GM23338 (cell line): Measurements from ENCODE around the gene SLC25A41. TPM values are rescaled to one million over a fixed set of nuclear protein-coding genes. Genes with fewer than 3 reads are reported as not detected.

Source experiments
- ATAC-seq: fragments of 200-7000 bp; cut with Tn5 transposase; 3 replicates; pipeline ENCODE4 v1.9.1; 2020
- DNase-seq: peaks from one replicate; pipeline ENCODE4 v3.0.0-alpha.2; 2015; ENCODE audit warnings: low spot score
- H2AFZ ChIP-seq: fragments of 200-600 bp; sonication (generic); 2 replicates; pipeline ENCODE4 v1.8.0; 2016; ENCODE audit warnings: antibody characterized with exemption, mild to moderate bottlenecking, moderate library complexity
- H3F3A ChIP-seq: fragments of 200-600 bp; sonication (generic); replicated peaks from 2 replicates; pipeline ENCODE4 v1.8.0; 2017; ENCODE audit warnings: antibody characterized with exemption, mixed run types, low read depth
- H3K27ac ChIP-seq: fragments of 200-600 bp; sonication (generic); 2 replicates; pipeline ENCODE4 v1.6.1; 2016; ENCODE audit warnings: low read depth
- H3K27me3 ChIP-seq: fragments of 200-600 bp; sonication (generic); 2 replicates; pipeline ENCODE4 v1.8.0; 2016; ENCODE audit warnings: mild to moderate bottlenecking, mixed run types, moderate library complexity; ENCODE audit not compliant: insufficient read depth
- H3K36me3 ChIP-seq: fragments of 200-600 bp; sonication (generic); 2 replicates; pipeline ENCODE4 v1.8.0; 2016; ENCODE audit warnings: mild to moderate bottlenecking; ENCODE audit not compliant: insufficient read depth
- H3K4me1 ChIP-seq: fragments of 200-600 bp; sonication (generic); 2 replicates; pipeline ENCODE4 v1.8.0; 2016; ENCODE audit warnings: mild to moderate bottlenecking, moderate library complexity; ENCODE audit not compliant: insufficient read depth
- H3K4me2 ChIP-seq: fragments of 200-600 bp; sonication (generic); 2 replicates; pipeline ENCODE4 v1.7.1; 2017; ENCODE audit warnings: mixed run types
- H3K4me3 ChIP-seq: fragments of 200-600 bp; sonication (generic); 2 replicates; pipeline ENCODE4 v1.6.1; 2016; ENCODE audit warnings: mixed run types
- H3K79me2 ChIP-seq: fragments of 200-600 bp; sonication (generic); replicated peaks from 2 replicates; pipeline ENCODE4 v1.8.0; 2017; ENCODE audit warnings: mild to moderate bottlenecking; ENCODE audit not compliant: insufficient read depth
- H3K9me2 ChIP-seq: fragments of 200-600 bp; sonication (generic); 2 replicates; pipeline ENCODE4 v1.8.0; 2017; ENCODE audit not compliant: insufficient read depth
- H4K20me1 ChIP-seq: fragments of 200-600 bp; sonication (generic); replicated peaks from 2 replicates; pipeline ENCODE4 v1.8.0; 2017; ENCODE audit warnings: mild to moderate bottlenecking; ENCODE audit not compliant: insufficient read depth
- H3K27ac Mint-ChIP-seq: 2 replicates; pipeline ENCODE4 v1.8.0; 2020; ENCODE audit warnings: inconsistent platforms, mild to moderate bottlenecking, moderate library complexity, mixed read lengths
- H3K27me3 Mint-ChIP-seq: 3 replicates; pipeline ENCODE4 v1.8.0; 2022; ENCODE audit warnings: low read depth, mild to moderate bottlenecking, moderate library complexity, mixed read lengths, inconsistent platforms; ENCODE audit not compliant: insufficient read depth, poor library complexity
- H3K36me3 Mint-ChIP-seq: 3 replicates; pipeline ENCODE4 v1.8.0; 2021; ENCODE audit warnings: low read depth, mild to moderate bottlenecking, inconsistent platforms, moderate library complexity, mixed read lengths
- H3K4me1 Mint-ChIP-seq: 3 replicates; pipeline ENCODE4 v1.8.0; 2020; ENCODE audit warnings: mild to moderate bottlenecking, inconsistent platforms, mixed read lengths
- H3K4me3 Mint-ChIP-seq: 3 replicates; pipeline ENCODE4 v1.8.0; 2021; ENCODE audit warnings: moderate library complexity, mild to moderate bottlenecking, inconsistent platforms, mixed read lengths
- H3K9me3 Mint-ChIP-seq: 3 replicates; pipeline ENCODE4 v1.8.0; 2020; ENCODE audit warnings: moderate library complexity, mild to moderate bottlenecking, inconsistent platforms, mixed read lengths
- CREB1 ChIP-seq: fragments of 250-450 bp; sonication (Bioruptor Pico); IDR thresholded peaks from 2 replicates; pipeline ENCODE4 v1.5.0; 2020; ENCODE audit warnings: low read depth, mild to moderate bottlenecking, moderate library complexity
- ETS1 ChIP-seq: IDR thresholded peaks from 2 replicates; pipeline ENCODE4 v1.6.1; 2016; ENCODE audit warnings: antibody characterized with exemption
- EZH2 ChIP-seq: fragments of 200-600 bp; sonication (generic); IDR thresholded peaks from one replicate; pipeline ENCODE4 v1.8.0; 2017; ENCODE audit warnings: antibody characterized with exemption, mild to moderate bottlenecking, low read depth; ENCODE audit not compliant: unreplicated experiment
- EZH2phosphoT487 ChIP-seq: fragments of 200-600 bp; sonication (generic); IDR thresholded peaks from one replicate; pipeline ENCODE4 v1.8.1; 2018; ENCODE audit warnings: antibody characterized with exemption; ENCODE audit not compliant: unreplicated experiment
- JUNB ChIP-seq: IDR thresholded peaks from one replicate; pipeline ENCODE4 v1.6.1; 2016; ENCODE audit warnings: antibody characterized with exemption; ENCODE audit not compliant: unreplicated experiment
- NANOG ChIP-seq: IDR thresholded peaks from 2 replicates; pipeline ENCODE4 v1.6.1; 2016; ENCODE audit warnings: antibody characterized with exemption, borderline replicate concordance
- POLR2AphosphoS5 ChIP-seq: IDR thresholded peaks from 2 replicates; pipeline ENCODE4 v1.6.1; 2016; ENCODE audit warnings: antibody characterized with exemption, low read depth
- ZNF114 ChIP-seq: fragments of 250-450 bp; sonication (Bioruptor Pico); IDR thresholded peaks from 2 replicates; pipeline ENCODE4 v1.5.0; 2020; ENCODE audit warnings: mild to moderate bottlenecking, moderate library complexity
- ZNF331 ChIP-seq: fragments of 250-450 bp; sonication (Bioruptor Pico); IDR thresholded peaks from 2 replicates; pipeline ENCODE4 v1.5.0; 2020; ENCODE audit warnings: low read depth, mild to moderate bottlenecking, moderate library complexity
- polyA plus RNA-seq: library from polyadenylated mRNA; unstranded; fragments of >200 nt; fragmentation: Nextera tagmentation; extraction: Ambion mirVana; gene quantifications from 2 replicates; pipeline ENCODE4 v1.2.1, GENCODE V29; 2016
- total RNA-seq: library from RNA; depleted of rRNA; stranded (reverse); fragments of >200 nt; shearing (Covaris generic); gene quantifications from 2 replicates; pipeline ENCODE4 v1.2.3, GENCODE V29; 2014
- TF ChIP-seq, protein P1 (sequence below): IDR thresholded peaks from one replicate; pipeline ENCODE4 v1.6.1; 2018; ENCODE audit warnings: antibody characterized with exemption; ENCODE audit not compliant: unreplicated experiment

Gene SLC25A41
- total and polyA plus RNA-seq, 2 experiments from 2014 or later: 0.24 to 0.35 TPM

GRCh38 chr19:6416658-6417405 is 16.7 kb downstream of the SLC25A41 start:
- no peaks in the 10 kb centered on the region; the same call in 2 of the 3 replicates for H3K9me3 Mint-ChIP-seq
- TF ChIP-seq ZNF114 (CRISPR knock-in tag): no peak
- no peak for TF ChIP-seq POLR2AphosphoS5
- TF ChIP-seq EZH2phosphoT487: no peak
- no peak for TF ChIP-seq JUNB
- TF ChIP-seq CREB1 (CRISPR knock-in tag): no peak
- TF ChIP-seq, protein P1, sequence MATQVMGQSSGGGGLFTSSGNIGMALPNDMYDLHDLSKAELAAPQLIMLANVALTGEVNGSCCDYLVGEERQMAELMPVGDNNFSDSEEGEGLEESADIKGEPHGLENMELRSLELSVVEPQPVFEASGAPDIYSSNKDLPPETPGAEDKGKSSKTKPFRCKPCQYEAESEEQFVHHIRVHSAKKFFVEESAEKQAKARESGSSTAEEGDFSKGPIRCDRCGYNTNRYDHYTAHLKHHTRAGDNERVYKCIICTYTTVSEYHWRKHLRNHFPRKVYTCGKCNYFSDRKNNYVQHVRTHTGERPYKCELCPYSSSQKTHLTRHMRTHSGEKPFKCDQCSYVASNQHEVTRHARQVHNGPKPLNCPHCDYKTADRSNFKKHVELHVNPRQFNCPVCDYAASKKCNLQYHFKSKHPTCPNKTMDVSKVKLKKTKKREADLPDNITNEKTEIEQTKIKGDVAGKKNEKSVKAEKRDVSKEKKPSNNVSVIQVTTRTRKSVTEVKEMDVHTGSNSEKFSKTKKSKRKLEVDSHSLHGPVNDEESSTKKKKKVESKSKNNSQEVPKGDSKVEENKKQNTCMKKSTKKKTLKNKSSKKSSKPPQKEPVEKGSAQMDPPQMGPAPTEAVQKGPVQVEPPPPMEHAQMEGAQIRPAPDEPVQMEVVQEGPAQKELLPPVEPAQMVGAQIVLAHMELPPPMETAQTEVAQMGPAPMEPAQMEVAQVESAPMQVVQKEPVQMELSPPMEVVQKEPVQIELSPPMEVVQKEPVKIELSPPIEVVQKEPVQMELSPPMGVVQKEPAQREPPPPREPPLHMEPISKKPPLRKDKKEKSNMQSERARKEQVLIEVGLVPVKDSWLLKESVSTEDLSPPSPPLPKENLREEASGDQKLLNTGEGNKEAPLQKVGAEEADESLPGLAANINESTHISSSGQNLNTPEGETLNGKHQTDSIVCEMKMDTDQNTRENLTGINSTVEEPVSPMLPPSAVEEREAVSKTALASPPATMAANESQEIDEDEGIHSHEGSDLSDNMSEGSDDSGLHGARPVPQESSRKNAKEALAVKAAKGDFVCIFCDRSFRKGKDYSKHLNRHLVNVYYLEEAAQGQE: no peak
- TF ChIP-seq ETS1: no peak
- TF ChIP-seq EZH2: no peak
- no peak for TF ChIP-seq ZNF331 (CRISPR knock-in tag)
- Histone ChIP-seq H3K36me3 (peaks cover 38% of the 10 kb centered on the region), H3K27ac (no peak overlapping the region), H3K9me2 (no peaks in the 10 kb centered on the region), H3F3A (peaks cover 24% of the 10 kb centered on the region), H3K4me2 (no peak overlapping the region), H3K27me3 (no peaks in the 10 kb centered on the region), H3K4me1 (peaks cover 10% of the 10 kb centered on the region), H4K20me1 (peaks cover 34% of the 10 kb centered on the region), H2AFZ (no peak overlapping the region), H3K79me2 (peaks cover 37% of the 10 kb centered on the region), H3K4me3 (no peak overlapping the region)
- no peak for ATAC-seq
- H3K36me3 Mint-ChIP-seq: peaks cover 88% of the 10 kb centered on the region
- peaks cover 10% of the 10 kb centered on the region for H3K27me3 Mint-ChIP-seq
- no peak overlapping the region for H3K4me3 Mint-ChIP-seq
- H3K27ac Mint-ChIP-seq: no peak overlapping the region
- no peak for DNase-seq
- H3K4me1 Mint-ChIP-seq: peaks cover 21% of the 10 kb centered on the region

DNA sequence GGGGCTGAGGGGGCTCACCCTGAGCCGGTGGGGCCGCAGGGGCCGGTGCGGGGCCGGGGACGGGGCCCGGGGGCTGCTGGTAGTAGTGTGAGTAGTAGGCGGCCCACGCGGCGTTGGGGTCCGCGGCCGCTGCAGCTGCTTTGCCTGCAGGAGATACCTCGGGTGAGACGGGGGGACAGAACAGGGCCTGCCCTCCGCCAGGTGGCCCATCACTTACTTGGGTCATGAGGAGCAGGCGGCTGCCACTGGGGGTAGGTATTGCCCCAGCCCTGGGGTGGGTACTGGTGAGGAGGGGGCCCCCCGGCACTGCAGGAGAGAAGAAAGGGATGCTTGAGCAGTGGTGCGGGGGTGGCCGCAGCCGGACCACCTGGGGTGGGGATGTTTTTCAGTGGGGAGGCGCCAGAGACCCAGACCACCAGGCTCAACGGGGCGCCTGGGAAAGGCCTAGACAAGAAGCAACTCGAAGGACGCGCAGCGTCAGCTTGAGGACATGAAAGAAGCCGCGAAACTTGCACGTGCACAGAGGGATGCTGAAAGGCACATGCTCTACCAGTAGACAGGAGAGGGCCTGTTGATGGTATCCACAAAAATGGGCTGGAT is 17.9 kb downstream of the SLC25A41 start:
- Histone ChIP-seq H4K20me1 (peaks cover 24% of the 10 kb centered on the region; the same call in 1 of the 2 replicates), H3K4me2 (no peak overlapping the region), H3K4me3 (no peak overlapping the region), H3K27ac (no peak overlapping the region; the same call in 1 of the 2 replicates), H3K9me2 (no peaks in the 10 kb centered on the region), H2AFZ (no peak overlapping the region), H3K36me3 (peaks cover 33% of the 10 kb centered on the region), H3K79me2 (peaks cover 26% of the 10 kb centered on the region), H3F3A (peaks cover 24% of the 10 kb centered on the region), H3K27me3 (no peaks in the 10 kb centered on the region), H3K4me1 (peaks cover 10% of the 10 kb centered on the region)
- peaks cover 10% of the 10 kb centered on the region for H3K27me3 Mint-ChIP-seq
- H3K4me3 Mint-ChIP-seq: no peak overlapping the region
- H3K9me3 Mint-ChIP-seq: no peaks in the 10 kb centered on the region; the same call in 2 of the 3 replicates
- H3K36me3 Mint-ChIP-seq: peaks cover 76% of the 10 kb centered on the region
- H3K4me1 Mint-ChIP-seq: peaks cover 21% of the 10 kb centered on the region
- DNase-seq (no peak), ATAC-seq (no peak)
- no peak overlapping the region for H3K27ac Mint-ChIP-seq
- TF ChIP-seq JUNB (no peak), POLR2AphosphoS5 (no peak), EZH2 (no peak), ZNF114 (CRISPR knock-in tag) (no peak), NANOG (no peak)
- TF ChIP-seq, protein P1: no peak
